Measurements from ENCODE around the gene ETV6.

The ETV6 gene

GRCh38 chr12:11648514-11649412 lies 711 bp upstream of the ETV6 start:
- DNase-seq: peak; percentile 84

- DNase-seq: peak; percentile 52
Observed at GRCh38 chr12:11650286-11651281, 1.1 kb downstream of the ETV6 start.

GRCh38 chr12:11651381-11651780 lies 1.9 kb downstream of the ETV6 start:
- no peak for DNase-seq

GRCh38 chr12:11651785-11652184 lies 2.3 kb downstream of the ETV6 start:
- DNase-seq: no peak

- DNase-seq: no peak
Observed at GRCh38 chr12:11652351-11653040, 3.0 kb downstream of the ETV6 start.

GRCh38 chr12:11653215-11653753 lies 3.8 kb downstream of the ETV6 start:
- DNase-seq: no peak

GRCh38 chr12:11654338-11654737 lies 4.9 kb downstream of the ETV6 start:
- DNase-seq: no peak

- no peak for DNase-seq
Observed at GRCh38 chr12:11654802-11655201, 5.3 kb downstream of the ETV6 start.

GRCh38 chr12:11655842-11656241 lies 6.4 kb downstream of the ETV6 start:
- no peak for DNase-seq

GRCh38 chr12:11656550-11656949 lies 7.1 kb downstream of the ETV6 start:
- DNase-seq: no peak

- no peak for DNase-seq
Observed at GRCh38 chr12:11657511-11657910, 8.0 kb downstream of the ETV6 start.

GRCh38 chr12:11658791-11659190 lies 9.3 kb downstream of the ETV6 start:
- no peak for DNase-seq

GRCh38 chr12:11660624-11661023 lies 11.2 kb downstream of the ETV6 start:
- DNase-seq: no peak

GRCh38 chr12:11661491-11662089 lies 12.1 kb downstream of the ETV6 start:
- no peak for DNase-seq

GRCh38 chr12:11662369-11662768 lies 12.9 kb downstream of the ETV6 start:
- no peak for DNase-seq

- DNase-seq: no peak
Observed at GRCh38 chr12:11663130-11663529, 13.7 kb downstream of the ETV6 start.

GRCh38 chr12:11664101-11664500 lies 14.6 kb downstream of the ETV6 start:
- DNase-seq: no peak

GRCh38 chr12:11666131-11667050 lies 16.9 kb downstream of the ETV6 start:
- no peak for DNase-seq

GRCh38 chr12:11667171-11667570 lies 17.7 kb downstream of the ETV6 start:
- no peak for DNase-seq

- DNase-seq: no peak
Observed at GRCh38 chr12:11668611-11669010, 19.1 kb downstream of the ETV6 start.

- no peak for DNase-seq
Observed at GRCh38 chr12:11669348-11669747, 19.9 kb downstream of the ETV6 start.
